IPS-15b (cell line): ENCODE measurements around the gene ACSS2.

Source experiments
- H3K27me3 ChIP-seq: one replicate; pipeline ENCODE4 v1.6.1; 2013; ENCODE audit warnings: low read length; ENCODE audit not compliant: control insufficient read depth, insufficient read depth
- H3K36me3 ChIP-seq: one replicate; pipeline ENCODE4 v1.6.1; 2013; ENCODE audit warnings: low read length; ENCODE audit not compliant: control insufficient read depth, insufficient read depth
- H3K4me1 ChIP-seq: one replicate; pipeline ENCODE4 v1.6.1; 2013; ENCODE audit warnings: mild to moderate bottlenecking, low read length; ENCODE audit not compliant: control insufficient read depth, insufficient read depth
- H3K4me3 ChIP-seq: one replicate; pipeline ENCODE4 v1.5.1; 2013; ENCODE audit warnings: low read depth, low read length
- H3K9ac ChIP-seq: one replicate; pipeline ENCODE4 v1.6.1; 2013; ENCODE audit warnings: low read depth, mild to moderate bottlenecking, low read length
- H3K9me3 ChIP-seq: one replicate; pipeline ENCODE4 v1.6.1; 2013; ENCODE audit warnings: mild to moderate bottlenecking, low read length; ENCODE audit not compliant: control insufficient read depth, insufficient read depth

Gene ACSS2

GRCh38 chr20:34954904-34955230, 78.5 kb downstream of the ACSS2 start:
- Histone ChIP-seq H3K36me3 (no peaks in the 10 kb centered on the region), H3K4me3 (peak overlapping the region; percentile 93), H3K9ac (peak overlapping the region; percentile 93)

DNA sequence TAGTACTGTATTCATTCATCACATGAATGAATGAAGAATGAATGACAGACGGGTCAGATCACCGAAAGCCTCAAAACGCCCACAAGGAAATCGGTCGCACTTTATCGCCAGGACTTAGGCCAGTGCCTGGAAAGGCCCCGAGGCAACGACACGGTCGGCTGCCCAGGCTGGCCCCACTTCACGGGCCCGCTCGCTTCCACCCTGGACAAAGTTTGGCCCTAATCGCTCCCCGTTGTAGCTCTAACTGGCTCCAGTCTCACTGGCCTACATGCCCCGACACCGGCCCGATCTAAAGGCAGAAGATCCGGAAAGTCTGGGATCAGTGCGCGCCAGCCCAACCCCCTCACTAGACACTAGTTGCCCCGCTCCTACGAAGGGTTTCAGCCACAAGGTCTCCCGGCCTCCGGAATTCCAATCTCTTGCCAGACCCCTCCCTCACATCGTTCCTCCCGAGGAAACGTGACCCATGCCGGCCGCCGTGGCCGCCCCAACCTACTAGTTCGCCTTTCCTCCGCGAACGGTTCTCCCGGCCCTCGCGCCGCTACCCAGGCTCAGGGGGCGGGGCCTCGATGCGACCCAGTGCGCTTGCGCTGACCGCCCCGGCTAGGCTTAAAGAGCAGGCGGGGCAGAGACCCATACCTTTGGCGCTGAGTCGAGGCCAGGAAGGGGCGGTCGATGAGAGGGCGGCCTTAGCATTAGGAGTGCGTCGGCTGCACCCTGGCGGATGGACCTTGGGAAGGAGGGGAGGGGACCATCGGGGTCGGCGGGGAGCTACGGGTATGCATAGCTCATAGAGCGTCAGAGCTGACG, 79.0 kb downstream of the ACSS2 start, which contains the start of the genes GSS and MYH7B:
Gene GSS, minus strand, starts transcription at position 576 of the 810 bp plus-strand sequence. CDS start 3,954 bp downstream, outside the sequence.
Gene MYH7B, plus strand, starts transcription at position 638 of the 810 bp plus-strand sequence. CDS start 22,138 bp downstream, outside the sequence.
- H3K9me3 ChIP-seq, result no peaks in the 10 kb centered on the region
- H3K36me3 ChIP-seq, result no peaks in the 10 kb centered on the region
- peaks cover 16% of the 10 kb centered on the region for H3K4me1 ChIP-seq
- H3K27me3 ChIP-seq, result no peaks in the 10 kb centered on the region
- H3K4me3 ChIP-seq, result peak within 1 kb of the TSS; percentile 93
- peak within 1 kb of the TSS; percentile 93 for H3K9ac ChIP-seq

More at GRCh38 chr20:34954904-34955230, 78.5 kb downstream of the ACSS2 start:
- Histone ChIP-seq H3K9me3 (no peaks in the 10 kb centered on the region), H3K4me1 (peaks cover 16% of the 10 kb centered on the region), H3K27me3 (no peaks in the 10 kb centered on the region)

GRCh38 chr20:34956041-34956458, 79.6 kb downstream of the ACSS2 start:
- peak overlapping the region; percentile 58 for H3K9ac ChIP-seq
- H3K27me3 ChIP-seq, result no peaks in the 10 kb centered on the region
- H3K9me3 ChIP-seq, result no peaks in the 10 kb centered on the region
- H3K4me3 ChIP-seq, result peak overlapping the region; percentile 93
- no peaks in the 10 kb centered on the region for H3K36me3 ChIP-seq
- peaks cover 16% of the 10 kb centered on the region for H3K4me1 ChIP-seq

- no peaks in the 10 kb centered on the region for H3K9me3 ChIP-seq
- no peaks in the 10 kb centered on the region for H3K27me3 ChIP-seq
- H3K36me3 ChIP-seq, result no peaks in the 10 kb centered on the region
- peaks cover 16% of the 10 kb centered on the region for H3K4me1 ChIP-seq
- no peak overlapping the region for H3K4me3 ChIP-seq
- no peak overlapping the region for H3K9ac ChIP-seq
Observed at GRCh38 chr20:34956751-34957472, 80.5 kb downstream of the ACSS2 start.

DNA sequence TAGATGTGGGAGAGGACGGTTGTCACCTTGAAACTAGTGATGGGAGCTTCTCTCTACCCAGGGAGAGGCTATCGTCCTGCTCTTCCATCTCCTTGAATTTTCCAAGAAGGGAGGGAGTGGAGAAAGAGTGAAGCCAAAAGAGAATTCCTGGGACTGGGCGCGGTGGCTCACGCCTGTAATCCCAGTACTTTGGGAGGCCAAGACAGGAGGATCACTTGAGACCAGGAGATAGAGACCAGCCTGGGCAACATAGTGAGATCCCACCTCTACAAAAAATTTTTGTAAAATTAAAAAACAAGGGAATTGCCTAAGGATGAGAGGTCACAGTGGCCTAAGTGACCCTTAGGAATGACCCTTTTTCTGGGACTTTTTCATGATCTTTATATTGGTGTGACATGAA, 88.1 kb downstream of the ACSS2 start:
- H3K4me3 ChIP-seq, result no peak overlapping the region

GRCh38 chr20:34965051-34965450, 88.6 kb downstream of the ACSS2 start:
- no peaks in the 10 kb centered on the region for H3K27me3 ChIP-seq
- no peaks in the 10 kb centered on the region for H3K9me3 ChIP-seq
- H3K4me1 ChIP-seq, result no peaks in the 10 kb centered on the region
- no peak overlapping the region for H3K4me3 ChIP-seq
- H3K36me3 ChIP-seq, result no peaks in the 10 kb centered on the region
- H3K9ac ChIP-seq, result no peak overlapping the region

More for the DNA sequence above, 88.1 kb downstream of the ACSS2 start:
- Histone ChIP-seq H3K4me1 (no peaks in the 10 kb centered on the region), H3K9ac (no peak overlapping the region), H3K9me3 (no peaks in the 10 kb centered on the region), H3K36me3 (no peaks in the 10 kb centered on the region), H3K27me3 (no peaks in the 10 kb centered on the region)

- no peak overlapping the region for H3K9ac ChIP-seq
- H3K36me3 ChIP-seq, result no peaks in the 10 kb centered on the region
- no peaks in the 10 kb centered on the region for H3K4me1 ChIP-seq
- H3K9me3 ChIP-seq, result no peaks in the 10 kb centered on the region
- no peak overlapping the region for H3K4me3 ChIP-seq
- no peaks in the 10 kb centered on the region for H3K27me3 ChIP-seq
Observed at GRCh38 chr20:34967421-34967820, 91.0 kb downstream of the ACSS2 start.

DNA sequence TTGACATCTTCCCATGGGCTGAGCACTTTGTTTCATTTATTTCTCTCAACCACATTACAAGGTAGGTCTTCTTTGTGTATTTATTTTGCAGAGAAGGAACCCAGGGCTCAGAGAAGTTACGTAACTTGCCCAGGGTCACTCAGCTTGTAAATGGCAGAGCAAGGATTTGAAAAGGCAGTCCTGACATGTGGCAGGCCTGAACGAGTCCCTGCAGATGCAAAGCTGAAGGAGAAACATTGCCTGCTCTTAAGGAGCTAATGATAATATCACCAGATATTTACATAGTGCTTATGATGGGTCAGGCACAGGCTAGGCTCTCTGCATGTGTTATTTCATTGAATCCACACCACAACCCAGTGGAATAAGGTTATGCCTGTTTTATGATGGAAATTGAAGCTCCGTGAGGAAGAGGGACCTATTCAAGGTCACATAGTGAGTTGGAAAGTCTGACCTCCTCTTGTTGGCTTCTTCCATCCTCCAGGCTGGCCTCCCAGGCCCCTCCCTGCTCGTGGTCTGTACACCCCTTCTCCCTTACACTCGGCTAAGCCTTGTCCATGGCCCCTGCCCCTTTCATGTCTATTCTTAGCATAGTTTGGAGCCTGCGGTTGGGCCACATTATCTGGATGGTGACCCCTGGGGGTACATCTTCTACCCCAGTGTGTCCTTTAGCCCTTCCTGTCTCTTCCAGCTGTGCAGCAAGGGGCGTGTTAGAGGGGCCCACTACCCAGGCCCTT, 91.8 kb downstream of the ACSS2 start:
- Histone ChIP-seq H3K9me3 (no peaks in the 10 kb centered on the region), H3K36me3 (no peaks in the 10 kb centered on the region), H3K27me3 (no peaks in the 10 kb centered on the region), H3K4me1 (no peaks in the 10 kb centered on the region), H3K9ac (no peak overlapping the region), H3K4me3 (no peak overlapping the region)

GRCh38 chr20:34970193-34970840, 93.9 kb downstream of the ACSS2 start:
- Histone ChIP-seq H3K36me3 (peaks cover 3% of the 10 kb centered on the region), H3K27me3 (no peaks in the 10 kb centered on the region), H3K4me1 (peaks cover 3% of the 10 kb centered on the region), H3K4me3 (no peak overlapping the region), H3K9me3 (no peaks in the 10 kb centered on the region), H3K9ac (no peak overlapping the region)

GRCh38 chr20:34970846-34971560, 94.6 kb downstream of the ACSS2 start:
- Histone ChIP-seq H3K4me3 (no peak overlapping the region), H3K27me3 (no peaks in the 10 kb centered on the region), H3K9ac (no peak overlapping the region), H3K36me3 (peaks cover 3% of the 10 kb centered on the region), H3K9me3 (no peaks in the 10 kb centered on the region), H3K4me1 (peaks cover 3% of the 10 kb centered on the region)
